GM19438 (cell line): ENCODE results near the gene SMG5.
"Not testable (repeated sequence)": the region's sequence is repeated elsewhere in the genome, so short reads cannot be mapped to it uniquely, and the experiment has no call there.

ENCODE experiments used
- ATAC-seq: cut with Tn5 transposase; IDR thresholded peaks from one replicate; pipeline ENCODE4 v1.9.1; 2021; ENCODE audit warnings: low read depth; ENCODE audit not compliant: unreplicated experiment

SMG5 gene

GRCh38 chr1:156282479-156283222 is at the start of gene SMG5:
SMG5 (minus strand) TSS chr1:156282825; CDS start chr1:156282680, 145 bp downstream.
- peak; percentile 75 for ATAC-seq

GRCh38 chr1:156323179-156323578 is 40.6 kb upstream of the SMG5 start:
- ATAC-seq: not testable (repeated sequence)

- ATAC-seq: no peak
Measured at GRCh38 chr1:156320560-156320959, 37.9 kb upstream of the SMG5 start.

GRCh38 chr1:156319664-156320063 is 37.0 kb upstream of the SMG5 start:
- no peak for ATAC-seq

GRCh38 chr1:156316909-156317308 is 34.3 kb upstream of the SMG5 start:
- ATAC-seq: no peak

- ATAC-seq: no peak
Measured at GRCh38 chr1:156310962-156311361, 28.3 kb upstream of the SMG5 start.

GRCh38 chr1:156308078-156308477 is 25.5 kb upstream of the SMG5 start:
- no peak for ATAC-seq

- no peak for ATAC-seq
Measured at GRCh38 chr1:156305215-156305614, 22.6 kb upstream of the SMG5 start.

- ATAC-seq: no peak
Measured at GRCh38 chr1:156303241-156303640, 20.6 kb upstream of the SMG5 start.

- ATAC-seq: no peak
Measured at GRCh38 chr1:156298852-156299357, 16.3 kb upstream of the SMG5 start, which contains the start of gene VHLL. VHLL (minus strand) TSS chr1:156299307; CDS start chr1:156299189, 118 bp downstream.

GRCh38 chr1:156295391-156295947 is 12.8 kb upstream of the SMG5 start, which contains the start of gene GLMP:
GLMP (minus strand) TSS chr1:156295679; CDS start chr1:156295645, 34 bp downstream.
- no peak for ATAC-seq

GRCh38 chr1:156293895-156294294 is 11.3 kb upstream of the SMG5 start:
- ATAC-seq: no peak

- no peak for ATAC-seq
Measured at GRCh38 chr1:156293098-156293434, 10.4 kb upstream of the SMG5 start.

- ATAC-seq: no peak
Measured at GRCh38 chr1:156291226-156292061, 8.8 kb upstream of the SMG5 start.

- no peak for ATAC-seq
Measured at GRCh38 chr1:156289857-156290256, 7.2 kb upstream of the SMG5 start.

GRCh38 chr1:156286061-156286460 is 3.4 kb upstream of the SMG5 start:
- ATAC-seq: no peak

- ATAC-seq: no peak
Measured at GRCh38 chr1:156285437-156285836, 2.8 kb upstream of the SMG5 start.

GRCh38 chr1:156284757-156285156 is 2.1 kb upstream of the SMG5 start:
- no peak for ATAC-seq

- no peak for ATAC-seq
Measured at GRCh38 chr1:156284112-156284511, 1.5 kb upstream of the SMG5 start, which contains the start of gene TMEM79. TMEM79 (plus strand) TSS chr1:156284325; CDS start chr1:156285227, 902 bp downstream.

GRCh38 chr1:156283521-156283920 is 896 bp upstream of the SMG5 start:
- no peak for ATAC-seq
